SK-N-SH (cell line): ENCODE measurements around the gene MAP4. TPM values are rescaled to one million over a fixed set of nuclear protein-coding genes. Genes with fewer than 3 reads are reported as not detected.

Source experiments
- CTCF ChIA-PET: fragments of 300-600, 350-600 bp; formaldehyde crosslinking; extraction: SDS; loops from one replicate; lab custom pipeline; 2021; lab: Yijun Ruan, JAX
- POLR2A ChIA-PET: fragments of 350-600 bp; sonication (Branson Sonifier 250); formaldehyde crosslinking; extraction: SDS; loops from one replicate; lab custom pipeline; 2020; ENCODE audit warnings: antibody characterized with exemption, inconsistent platforms; lab: Yijun Ruan, JAX
- DNase-seq: peaks from one replicate; pipeline ENCODE4 v3.0.0; 2012
- H2AFZ ChIP-seq: fragments of 200-600 bp; sonication (generic); 2 replicates; pipeline ENCODE4 v1.8.1; 2016; ENCODE audit warnings: antibody characterized with exemption, mild to moderate bottlenecking, low read depth
- H3F3A ChIP-seq: fragments of 200-600 bp; sonication (generic); replicated peaks from 2 replicates; pipeline ENCODE3; 2016; ENCODE audit warnings: antibody characterized with exemption, mild to moderate bottlenecking; ENCODE audit not compliant: insufficient read depth
- H3K27ac ChIP-seq, 2 experiments: fragments of 200-500 bp in 1 of 2; fragments of 200-600 bp in 1 of 2; sonication (Bioruptor generic) in 1 of 2; sonication (generic), shearing (Covaris generic) in 1 of 2; 2 replicates each; pipeline versions ENCODE4 v1.5.1 to v1.6.1; 2014 to 2016; ENCODE audit warnings: low read depth in 2 of 2, inconsistent platforms in 1 of 2, low read length in 1 of 2, mild to moderate bottlenecking in 1 of 2, mixed read lengths in 1 of 2
- H3K27me3 ChIP-seq: fragments of 200-600 bp; sonication (generic), shearing (Covaris generic); 2 replicates; pipeline ENCODE4 v1.6.1; 2016; ENCODE audit warnings: mixed run types; ENCODE audit not compliant: insufficient read depth
- H3K36me3 ChIP-seq, 2 experiments: fragments of 200-500 bp in 1 of 2; fragments of 200-600 bp in 1 of 2; sonication (Bioruptor generic) in 1 of 2; sonication (generic) in 1 of 2; replicated peaks in 1 of 2; 2 replicates each; pipeline versions ENCODE3 to v1.5.1; 2014 to 2016; ENCODE audit warnings: low read length in 1 of 2, mild to moderate bottlenecking in 1 of 2; ENCODE audit not compliant: insufficient read depth in 2 of 2, control insufficient read depth in 1 of 2
- H3K4me1 ChIP-seq, 2 experiments: fragments of 200-500 bp in 1 of 2; fragments of 200-600 bp in 1 of 2; sonication (Bioruptor generic) in 1 of 2; sonication (generic), shearing (Covaris generic) in 1 of 2; 2 replicates each; pipeline versions ENCODE4 v1.5.1 to v1.6.1; 2014 to 2016; ENCODE audit warnings: low read depth in 1 of 2, low read length in 1 of 2, mixed run types in 1 of 2; ENCODE audit not compliant: insufficient read depth in 2 of 2, control insufficient read depth in 1 of 2
- H3K4me2 ChIP-seq: fragments of 200-600 bp; sonication (generic), shearing (Covaris generic); 2 replicates; pipeline ENCODE4 v1.6.1; 2017; ENCODE audit warnings: mixed run types
- H3K4me3 ChIP-seq, 2 experiments: fragments of 200-500 bp in 1 of 2; fragments of 200-600 bp in 1 of 2; sonication (Bioruptor generic) in 1 of 2; sonication (generic), shearing (Covaris generic) in 1 of 2; 2 replicates each; pipeline versions ENCODE4 v1.5.1 to v1.8.1; 2014 to 2016; ENCODE audit warnings: low read depth in 2 of 2, inconsistent platforms in 1 of 2, low read length in 1 of 2, mild to moderate bottlenecking in 1 of 2, mixed read lengths in 1 of 2, moderate library complexity in 1 of 2
- H3K79me2 ChIP-seq: fragments of 200-600 bp; sonication (generic); 2 replicates; pipeline ENCODE4 v1.8.1; 2017; ENCODE audit warnings: mild to moderate bottlenecking; ENCODE audit not compliant: insufficient read depth
- H3K9ac ChIP-seq: fragments of 200-600 bp; sonication (generic); 2 replicates; pipeline ENCODE4 v1.6.1; 2017; ENCODE audit warnings: mixed run types
- H3K9me2 ChIP-seq: fragments of 200-600 bp; sonication (generic); 2 replicates; pipeline ENCODE4 v1.6.1; 2017; ENCODE audit warnings: mixed run types
- H3K9me3 ChIP-seq: fragments of 200-600 bp; sonication (generic); 2 replicates; pipeline ENCODE4 v1.6.1; 2017; ENCODE audit warnings: mixed run types, mild to moderate bottlenecking, moderate library complexity
- H4K20me1 ChIP-seq: fragments of 200-600 bp; sonication (generic); 2 replicates; pipeline ENCODE4 v1.6.1; 2017; ENCODE audit warnings: mild to moderate bottlenecking, mixed run types; ENCODE audit not compliant: insufficient read depth
- CHD2 ChIP-seq: fragments of 150-350 bp; IDR thresholded peaks from 2 replicates; pipeline ENCODE4 v1.6.1; 2018; ENCODE audit warnings: low read length; ENCODE audit not compliant: partially characterized antibody
- EP300 ChIP-seq, 2 experiments: IDR thresholded peaks; 2 replicates each; pipeline versions ENCODE4 v1.4.0 to v1.6.1; 2012; ENCODE audit warnings: borderline replicate concordance in 1 of 2, low read depth in 1 of 2, low read length in 1 of 2
- EZH2phosphoT487 ChIP-seq: fragments of 200-600 bp; sonication (generic); IDR thresholded peaks from 2 replicates; pipeline ENCODE4 v1.6.1; 2017; ENCODE audit warnings: low read depth, mixed run types, mild to moderate bottlenecking, antibody characterized with exemption, moderate library complexity, borderline replicate concordance
- FOSL2 ChIP-seq: IDR thresholded peaks from 2 replicates; pipeline ENCODE4 v1.4.0; 2012; ENCODE audit warnings: low read depth, mild to moderate bottlenecking, moderate library complexity, borderline replicate concordance
- FOXJ3 ChIP-seq: sonication (generic); formaldehyde crosslinking; IDR thresholded peaks from 2 replicates; pipeline ENCODE4 v1.5.1; 2020; ENCODE audit warnings: mild to moderate bottlenecking, missing genetic modification reagents
- GATA2 ChIP-seq: sonication (generic); formaldehyde crosslinking; IDR thresholded peaks from 2 replicates; pipeline ENCODE4 v1.5.0; 2020; ENCODE audit warnings: mild to moderate bottlenecking, missing genetic modification reagents
- JUND ChIP-seq: IDR thresholded peaks from 2 replicates; pipeline ENCODE4 v1.4.0; 2012
- POLR2AphosphoS5 ChIP-seq: IDR thresholded peaks from 2 replicates; pipeline ENCODE4 v1.6.1; 2012; ENCODE audit warnings: low read depth, low read length
- RCOR1 ChIP-seq: fragments of 150-350 bp; IDR thresholded peaks from 2 replicates; pipeline ENCODE4 v1.6.1; 2017; ENCODE audit warnings: antibody characterized with exemption, low read length
- REST ChIP-seq: IDR thresholded peaks from 2 replicates; pipeline ENCODE4 v1.6.1; 2012; ENCODE audit warnings: mild to moderate bottlenecking, low read depth, low read length, moderate library complexity
- RXRA ChIP-seq: IDR thresholded peaks from 2 replicates; pipeline ENCODE4 v1.4.0; 2012; ENCODE audit warnings: low read depth, mild to moderate bottlenecking, borderline replicate concordance
- SIN3A ChIP-seq: IDR thresholded peaks from 2 replicates; pipeline ENCODE4 v1.6.1; 2012; ENCODE audit warnings: low read depth, mild to moderate bottlenecking, low read length, moderate library complexity, borderline replicate concordance
- SMC3 ChIP-seq: IDR thresholded peaks from 2 replicates; pipeline ENCODE4 v1.6.1; 2012; ENCODE audit warnings: low read depth, low read length, improper control_type of control experiment
- TCF12 ChIP-seq: IDR thresholded peaks from 2 replicates; pipeline ENCODE4 v1.4.0; 2012
- TEAD4 ChIP-seq: IDR thresholded peaks from 2 replicates; pipeline ENCODE4 v1.4.0; 2012; ENCODE audit warnings: mild to moderate bottlenecking, borderline replicate concordance; ENCODE audit not compliant: insufficient read depth
- USF1 ChIP-seq: IDR thresholded peaks from 2 replicates; pipeline ENCODE4 v1.4.0; 2012; ENCODE audit warnings: low read depth, borderline replicate concordance
- USF2 ChIP-seq: fragments of 150-350 bp; IDR thresholded peaks from 2 replicates; pipeline ENCODE4 v1.6.1; 2017; ENCODE audit warnings: antibody characterized with exemption, low read length, low read depth, borderline replicate concordance
- WGBS: methylation state at CpG from one replicate; pipeline ENCODE4 v1.1.6; 2017; ENCODE audit warnings: low lambda C conversion rate; 5-methylcytosine and 5-hydroxymethylcytosine counted together
- polyA plus RNA-seq, 3 experiments: library from polyadenylated mRNA; depleted of rRNA; stranded (reverse); fragments of >200 nt; gene quantifications; 2 replicates each; pipeline ENCODE4 v1.2.3, GENCODE V29; 2012
- TF ChIP-seq, protein P1 (sequence below): fragments of 150-350 bp; IDR thresholded peaks from 2 replicates; pipeline ENCODE4 v1.6.1; 2016; ENCODE audit warnings: mild to moderate bottlenecking, low read depth, low read length

The MAP4 gene
- polyA plus RNA-seq, 1 of the 3 experiments (the other 2 are of a cell fraction): 121 TPM

GRCh38 chr3:47950453-47951169, 65.6 kb downstream of the MAP4 start:
- DNase-seq: no peak
- Histone ChIP-seq H3K4me3 (no peak overlapping the region), H3K9ac (no peak overlapping the region), H3K27me3 (no peaks in the 10 kb centered on the region), H3F3A (peaks cover 3% of the 10 kb centered on the region), H3K36me3 (peaks cover 0 to 5% of the 10 kb centered on the region in 2 experiments), H3K4me2 (no peak overlapping the region), H3K9me2 (no peaks in the 10 kb centered on the region), H3K27ac (no peak overlapping the region), H3K4me1 (no peaks in the 10 kb centered on the region), H3K79me2 (peaks cover 83% of the 10 kb centered on the region), H3K9me3 (no peaks in the 10 kb centered on the region), H4K20me1 (peaks cover 28% of the 10 kb centered on the region), H2AFZ (no peak overlapping the region)
- POLR2A ChIA-PET: no interaction called here
- no peak for TF ChIP-seq FOXJ3 (CRISPR knock-in tag)
- TF ChIP-seq SMC3: no peak
- TF ChIP-seq SIN3A: no peak
- TF ChIP-seq FOSL2: no peak
- TF ChIP-seq POLR2AphosphoS5: no peak
- TF ChIP-seq JUND: no peak
- TF ChIP-seq REST: no peak
- no peak for TF ChIP-seq RCOR1
- TF ChIP-seq CHD2: no peak
- no peak for TF ChIP-seq USF1
- CTCF ChIA-PET: interaction anchor here (1.1 to 1.5 kb wide), 2 partner anchors 90 to 113 kb away, joined by 3 to 4 read pairs; no protein-coding TSS in a partner anchor
- 86% methylated on average over 5 of the region's 5 CpGs for WGBS

- ChIA-PET POLR2A (no interaction called here), CTCF (interaction anchor here (1.1 to 1.5 kb wide), 2 partner anchors 90 to 113 kb away, joined by 3 to 4 read pairs; no protein-coding TSS in a partner anchor)
- Histone ChIP-seq H2AFZ (no peak overlapping the region), H4K20me1 (peaks cover 27% of the 10 kb centered on the region), H3K4me3 (no peak overlapping the region), H3K9me2 (no peaks in the 10 kb centered on the region), H3K4me2 (no peak overlapping the region), H3K36me3 (peaks cover 0 to 5% of the 10 kb centered on the region in 2 experiments), H3K27me3 (no peaks in the 10 kb centered on the region), H3F3A (peaks cover 3% of the 10 kb centered on the region), H3K4me1 (no peaks in the 10 kb centered on the region), H3K9me3 (no peaks in the 10 kb centered on the region), H3K79me2 (peaks cover 82% of the 10 kb centered on the region), H3K27ac (no peak overlapping the region), H3K9ac (no peak overlapping the region)
- no peak for DNase-seq
- WGBS: 86% methylated on average over 3 of the region's 3 CpGs
- TF ChIP-seq USF2 (no peak), SMC3 (no peak), EP300 (IDR thresholded peaks at IDR 0.05; ENCODE audit: borderline replicate concordance in 1 of 2, low read depth in 1 of 2, low read length in 1 of 2) (no peak), RXRA (no peak), TEAD4 (no peak), TCF12 (no peak), SIN3A (no peak), RCOR1 (no peak), GATA2 (no peak), EZH2phosphoT487 (no peak), FOSL2 (no peak)
- TF ChIP-seq, protein P1, sequence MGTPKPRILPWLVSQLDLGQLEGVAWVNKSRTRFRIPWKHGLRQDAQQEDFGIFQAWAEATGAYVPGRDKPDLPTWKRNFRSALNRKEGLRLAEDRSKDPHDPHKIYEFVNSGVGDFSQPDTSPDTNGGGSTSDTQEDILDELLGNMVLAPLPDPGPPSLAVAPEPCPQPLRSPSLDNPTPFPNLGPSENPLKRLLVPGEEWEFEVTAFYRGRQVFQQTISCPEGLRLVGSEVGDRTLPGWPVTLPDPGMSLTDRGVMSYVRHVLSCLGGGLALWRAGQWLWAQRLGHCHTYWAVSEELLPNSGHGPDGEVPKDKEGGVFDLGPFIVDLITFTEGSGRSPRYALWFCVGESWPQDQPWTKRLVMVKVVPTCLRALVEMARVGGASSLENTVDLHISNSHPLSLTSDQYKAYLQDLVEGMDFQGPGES: no peak
Measured at GRCh38 chr3:47949979-47950378, 66.2 kb downstream of the MAP4 start.
